ENCODE data around the gene POLR2E. TPM values are rescaled to one million over a fixed set of nuclear protein-coding genes. Genes with fewer than 3 reads are reported as not detected.

The POLR2E gene
- polyA plus RNA-seq, 1 donor from 2014 or later: 172 TPM

GRCh38 chr19:1105008-1105872 lies 10.1 kb upstream of the POLR2E start:
- Histone ChIP-seq H3F3A (ENCODE audit: insufficient read depth, low read length, poor library complexity, severe bottlenecking) (no peaks in the 10 kb centered on the region), H3K27ac (ENCODE audit: low read length) (peak overlapping the region; percentile 91), H3K79me2 (replicated peaks; ENCODE audit: insufficient read depth, low read length) (peaks cover 4% of the 10 kb centered on the region), H3K4me3 (ENCODE audit: low read length) (peak overlapping the region; percentile 95), H3K36me3 (ENCODE audit: insufficient read depth, low read length) (no peaks in the 10 kb centered on the region), H3K9me3 (ENCODE audit: low read length) (no peaks in the 10 kb centered on the region), H4K20me1 (ENCODE audit: insufficient read depth) (no peaks in the 10 kb centered on the region), H2AFZ (ENCODE audit: low read depth, low read length) (no peak overlapping the region), H3K4me2 (ENCODE audit: low read length) (peak overlapping the region; percentile 78), H3K9me2 (ENCODE audit: insufficient read depth, low read length) (no peaks in the 10 kb centered on the region), H3K9ac (ENCODE audit: low read length) (peak overlapping the region; percentile 95), H3K27me3 (ENCODE audit: insufficient read depth, low read depth, low read length) (no peaks in the 10 kb centered on the region)
- TF ChIP-seq REST (IDR thresholded peaks at IDR 0.05; ENCODE audit: borderline replicate concordance) (no peak), POLR2AphosphoS5 (IDR thresholded peaks at IDR 0.05) (peak; percentile 28), MXI1 (conservative IDR thresholded peaks at IDR 0.05; ENCODE audit: poor library complexity, severe bottlenecking) (peak; percentile 68)

GRCh38 chr19:1104311-1105007 lies 9.3 kb upstream of the POLR2E start:
- peaks cover 4% of the 10 kb centered on the region for H3K79me2 ChIP-seq (replicated peaks; ENCODE audit: insufficient read depth, low read length)
- no peaks in the 10 kb centered on the region for H3K9me3 ChIP-seq (ENCODE audit: low read length)
- H4K20me1 ChIP-seq (ENCODE audit: insufficient read depth): no peaks in the 10 kb centered on the region
- no peaks in the 10 kb centered on the region for H3F3A ChIP-seq (ENCODE audit: insufficient read depth, low read length, poor library complexity, severe bottlenecking)
- H2AFZ ChIP-seq (ENCODE audit: low read depth, low read length): peak overlapping the region; percentile 21
- H3K27me3 ChIP-seq (ENCODE audit: insufficient read depth, low read depth, low read length): no peaks in the 10 kb centered on the region
- H3K9me2 ChIP-seq (ENCODE audit: insufficient read depth, low read length): no peaks in the 10 kb centered on the region
- H3K36me3 ChIP-seq (ENCODE audit: insufficient read depth, low read length): no peaks in the 10 kb centered on the region
- peak overlapping the region; percentile 95 for H3K9ac ChIP-seq (ENCODE audit: low read length)
- H3K4me3 ChIP-seq (ENCODE audit: low read length): peak overlapping the region; percentile 95
- no peak for TF ChIP-seq REST (IDR thresholded peaks at IDR 0.05; ENCODE audit: borderline replicate concordance)
- peak; percentile 35 for TF ChIP-seq EP300 (conservative IDR thresholded peaks at IDR 0.05; ENCODE audit: poor library complexity, severe bottlenecking)
- H3K27ac ChIP-seq (ENCODE audit: low read length): peak overlapping the region; percentile 91
- H3K4me2 ChIP-seq (ENCODE audit: low read length): peak overlapping the region; percentile 78
